Duodenal mucosa (tissue), 2 donors: Measurements from ENCODE around the gene RPL29.
"Not testable (repeated sequence)": the region's sequence is repeated elsewhere in the genome, so short reads cannot be mapped to it uniquely, and the experiment has no call there.

ENCODE experiments used
- H3K27ac ChIP-seq: one replicate; pipeline ENCODE4 v1.7.0; 2013; ENCODE audit warnings: low read depth, low read length
- H3K27me3 ChIP-seq, 2 donors: one replicate each; pipeline ENCODE4 v1.7.0; 2013; ENCODE audit warnings: low read length in 2 of 2, control low read depth in 1 of 2; ENCODE audit not compliant: insufficient read depth in 2 of 2, control insufficient read depth in 1 of 2
- H3K36me3 ChIP-seq, 2 donors: one replicate each; pipeline ENCODE4 v1.7.0; 2013; ENCODE audit warnings: low read length in 2 of 2, control low read depth in 1 of 2; ENCODE audit not compliant: insufficient read depth in 2 of 2, control insufficient read depth in 1 of 2
- H3K4me1 ChIP-seq, 2 donors: one replicate each; pipeline ENCODE4 v1.7.0; 2013; ENCODE audit warnings: low read length in 2 of 2, control low read depth in 1 of 2; ENCODE audit not compliant: insufficient read depth in 2 of 2, control insufficient read depth in 1 of 2
- H3K4me3 ChIP-seq, 2 donors: one replicate each; pipeline ENCODE4 v1.7.0; 2013; ENCODE audit warnings: low read length in 2 of 2, low read depth in 1 of 2
- H3K9ac ChIP-seq, 2 donors: one replicate each; pipeline ENCODE4 v1.7.0; 2013; ENCODE audit warnings: low read length in 2 of 2, low read depth in 1 of 2
- H3K9me3 ChIP-seq, 2 donors: one replicate each; pipeline ENCODE4 v1.7.0; 2013; ENCODE audit warnings: low read length in 2 of 2, control low read depth in 1 of 2; ENCODE audit not compliant: control insufficient read depth in 1 of 2

Gene RPL29

DNA sequence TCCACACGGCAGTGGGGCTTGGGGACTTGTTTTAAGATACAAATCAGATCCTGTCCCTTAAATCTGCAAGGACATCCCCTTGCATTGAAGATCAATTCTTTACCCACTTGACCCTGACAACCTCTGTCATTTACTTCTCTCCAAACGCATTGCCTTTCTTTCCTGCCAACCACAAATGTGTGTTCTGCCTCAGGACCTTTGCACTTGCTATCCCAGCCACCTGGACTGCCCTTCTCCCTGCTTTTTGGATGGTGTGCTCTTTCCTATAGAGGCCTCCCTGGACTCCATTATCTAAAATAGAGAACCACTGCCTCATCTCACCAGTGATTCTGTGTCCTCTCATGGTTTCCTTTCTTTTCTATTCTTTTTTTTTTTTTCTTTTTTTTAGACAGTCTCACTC is 1.5 kb upstream of the RPL29 start:
- Histone ChIP-seq H3K27me3 (no peaks in the 10 kb centered on the region), H3K9ac (no peak overlapping the region), H3K27ac (no peak overlapping the region), H3K36me3 (peaks cover 19 to 24% of the 10 kb centered on the region in 2 donors), H3K4me1 (peaks cover 16 to 19% of the 10 kb centered on the region in 2 donors), H3K9me3 (no peaks in the 10 kb centered on the region), H3K4me3 (no peak overlapping the region)

DNA sequence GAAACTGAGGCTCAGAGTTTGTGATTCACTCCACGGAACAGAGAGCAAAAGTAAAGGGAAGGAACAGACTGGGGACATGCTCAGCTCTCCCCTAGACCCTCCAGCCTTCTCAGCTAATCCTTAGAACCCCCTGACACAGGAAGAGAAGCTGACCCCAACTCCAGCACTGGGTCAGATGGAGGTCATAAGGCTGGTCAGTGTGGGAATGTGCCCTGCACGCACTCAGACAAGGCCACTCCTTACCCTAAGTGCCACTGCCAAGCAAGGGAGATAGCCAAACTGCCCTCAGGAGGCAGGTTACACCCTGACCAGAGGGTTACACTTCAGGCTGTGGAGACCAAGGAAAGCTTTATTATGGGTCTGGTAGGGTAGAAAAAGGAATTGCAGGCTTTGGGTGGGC is 1.2 kb downstream of the RPL29 start:
- H3K36me3 ChIP-seq, result peaks cover 20 to 28% of the 10 kb centered on the region in 2 donors
- H3K9ac ChIP-seq, result peak overlapping the region; percentile 100
- no peak overlapping the region for H3K27ac ChIP-seq
- H3K9me3 ChIP-seq, result no peaks in the 10 kb centered on the region
- H3K4me3 ChIP-seq, result peak overlapping the region; percentile 97 to 99
- H3K27me3 ChIP-seq, result no peaks in the 10 kb centered on the region
- peaks cover 17 to 19% of the 10 kb centered on the region in 2 donors for H3K4me1 ChIP-seq

DNA sequence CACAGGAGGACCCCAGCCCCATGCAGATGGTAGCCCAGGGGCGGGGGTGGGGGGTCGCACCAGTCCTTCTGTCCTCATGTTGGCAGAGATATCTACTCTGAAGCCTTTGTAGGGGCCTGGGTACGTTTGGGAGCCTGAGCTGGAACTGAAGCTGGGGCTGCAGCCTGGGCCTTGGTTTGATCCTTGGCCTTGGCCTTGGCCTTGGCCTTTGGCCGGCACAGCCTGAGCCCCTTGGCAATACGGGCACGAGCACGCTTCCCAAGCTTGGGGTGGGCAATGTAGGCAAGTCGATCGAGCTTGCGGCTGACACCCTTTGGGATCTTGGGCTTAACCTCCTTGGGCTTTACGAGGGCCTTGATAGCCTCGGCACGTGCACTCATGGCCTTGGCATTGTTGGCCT is 2.0 kb downstream of the RPL29 start:
- not testable (repeated sequence) for H3K27me3 ChIP-seq, H3K9me3 ChIP-seq, H3K27ac ChIP-seq, H3K4me3 ChIP-seq
- peaks cover 19 to 22% of the 10 kb centered on the region in 2 donors for H3K4me1 ChIP-seq
- peak overlapping the region in 1 of 2 donors; percentile 100 for H3K9ac ChIP-seq
- peaks cover 20 to 28% of the 10 kb centered on the region in 2 donors for H3K36me3 ChIP-seq

DNA sequence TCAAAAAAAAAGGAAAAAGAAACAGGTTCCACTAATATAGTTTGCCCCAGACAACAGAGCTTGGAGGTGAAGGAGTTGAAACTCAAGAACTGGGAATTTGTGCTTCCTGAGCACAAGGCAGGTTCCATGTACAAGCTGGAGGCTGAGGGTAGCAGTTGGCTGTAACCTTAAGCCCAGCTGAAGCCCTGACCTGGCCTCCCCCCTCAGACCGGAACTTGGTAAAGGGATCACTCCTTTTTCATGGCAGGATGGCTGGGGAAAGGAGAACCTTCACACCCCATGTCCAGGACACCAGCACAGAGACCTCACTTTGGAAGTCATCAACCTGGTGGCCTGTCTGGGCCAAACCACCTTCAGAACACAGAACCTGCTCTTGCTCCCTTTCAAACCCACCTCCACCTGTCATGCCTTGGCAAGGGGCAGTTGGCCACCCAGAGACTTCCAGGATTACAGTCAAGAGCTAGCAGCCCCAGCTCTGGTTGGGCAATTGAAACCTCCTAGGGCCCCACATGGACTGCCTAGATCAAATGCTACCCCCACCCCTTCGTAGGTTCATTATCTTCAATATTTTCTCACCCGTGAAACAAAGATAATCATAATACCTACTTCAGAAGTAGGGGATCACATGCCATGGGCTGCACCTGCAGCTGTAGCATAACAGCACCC is 3.5 kb downstream of the RPL29 start:
- Histone ChIP-seq H3K9ac (no peak overlapping the region), H3K9me3 (no peaks in the 10 kb centered on the region), H3K27me3 (no peaks in the 10 kb centered on the region), H3K36me3 (peaks cover 20 to 28% of the 10 kb centered on the region in 2 donors), H3K4me1 (peaks cover 19 to 22% of the 10 kb centered on the region in 2 donors), H3K27ac (no peak overlapping the region), H3K4me3 (no peak overlapping the region)

DNA sequence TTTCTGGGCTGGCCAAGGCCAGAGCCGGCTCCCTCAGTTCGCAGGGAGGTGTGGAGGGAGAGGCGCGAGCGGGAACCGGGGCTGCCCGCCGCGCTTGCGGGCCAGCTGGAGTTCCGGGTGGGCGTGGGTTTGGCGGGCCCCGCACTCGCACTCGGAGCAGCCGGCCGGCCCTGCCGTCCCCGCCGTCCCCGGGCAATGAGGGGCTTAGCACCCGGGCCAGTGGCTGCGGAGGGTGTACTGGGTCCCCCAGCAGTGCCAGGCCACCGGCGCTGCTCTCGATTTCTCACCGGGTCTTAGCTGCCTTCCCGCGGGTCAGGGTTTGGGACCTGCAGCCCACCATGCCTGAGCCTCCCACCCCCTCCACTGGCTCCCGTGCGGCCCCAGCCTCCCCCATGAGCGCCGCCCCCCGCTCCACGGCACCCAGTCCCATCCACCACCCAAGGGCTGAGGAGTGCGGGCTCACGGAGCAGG is 5.2 kb downstream of the RPL29 start:
- not testable (repeated sequence) for H3K27ac ChIP-seq, H3K9me3 ChIP-seq, H3K9ac ChIP-seq, H3K4me3 ChIP-seq, H3K27me3 ChIP-seq
- Histone ChIP-seq H3K4me1 (peaks cover 34 to 36% of the 10 kb centered on the region in 2 donors), H3K36me3 (peaks cover 20 to 28% of the 10 kb centered on the region in 2 donors)

DNA sequence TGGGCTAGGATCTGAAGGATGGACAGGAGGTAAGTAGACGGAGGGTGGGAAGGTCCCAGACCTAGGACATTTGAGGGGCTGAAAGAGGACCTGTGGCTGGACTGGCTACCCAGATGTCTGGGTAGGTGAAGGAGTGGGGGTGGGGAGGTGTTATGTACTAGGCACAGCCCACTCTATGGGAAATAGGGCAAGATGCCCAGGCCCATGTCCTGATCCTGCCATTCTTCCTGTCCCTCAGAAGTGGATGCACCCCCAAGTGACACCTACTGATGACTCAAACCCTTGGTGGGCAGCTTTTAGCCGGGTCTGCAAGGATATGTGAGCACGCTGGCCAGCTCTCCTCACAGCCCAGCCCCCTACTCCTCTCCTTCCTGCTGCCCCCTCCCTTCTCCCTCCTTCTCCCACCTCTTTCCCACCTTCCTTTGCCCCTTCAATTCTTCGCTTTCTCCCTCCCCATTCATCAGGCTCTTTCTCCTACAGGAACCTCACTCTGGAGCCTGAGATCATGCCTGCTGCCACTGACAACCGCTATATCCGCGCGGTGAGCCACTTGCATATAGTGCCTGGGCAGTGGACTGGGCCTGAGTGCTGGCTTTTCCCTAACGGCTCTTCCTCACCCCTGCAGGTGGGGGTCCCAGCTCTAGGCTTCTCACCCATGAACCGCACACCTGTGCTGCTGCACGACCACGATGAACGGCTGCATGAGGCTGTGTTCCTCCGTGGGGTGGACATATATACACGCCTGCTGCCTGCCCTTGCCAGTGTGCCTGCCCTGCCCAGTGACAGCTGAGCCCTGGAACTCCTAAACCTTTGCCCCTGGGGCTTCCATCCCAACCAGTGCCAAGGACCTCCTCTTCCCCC is 7.2 kb downstream of the RPL29 start:
- Histone ChIP-seq H3K27ac (no peak overlapping the region), H3K4me3 (no peak overlapping the region), H3K9ac (no peak overlapping the region), H3K27me3 (no peaks in the 10 kb centered on the region), H3K36me3 (peaks cover 10 to 13% of the 10 kb centered on the region in 2 donors), H3K4me1 (peaks cover 35% of the 10 kb centered on the region in 2 donors), H3K9me3 (no peaks in the 10 kb centered on the region)

DNA sequence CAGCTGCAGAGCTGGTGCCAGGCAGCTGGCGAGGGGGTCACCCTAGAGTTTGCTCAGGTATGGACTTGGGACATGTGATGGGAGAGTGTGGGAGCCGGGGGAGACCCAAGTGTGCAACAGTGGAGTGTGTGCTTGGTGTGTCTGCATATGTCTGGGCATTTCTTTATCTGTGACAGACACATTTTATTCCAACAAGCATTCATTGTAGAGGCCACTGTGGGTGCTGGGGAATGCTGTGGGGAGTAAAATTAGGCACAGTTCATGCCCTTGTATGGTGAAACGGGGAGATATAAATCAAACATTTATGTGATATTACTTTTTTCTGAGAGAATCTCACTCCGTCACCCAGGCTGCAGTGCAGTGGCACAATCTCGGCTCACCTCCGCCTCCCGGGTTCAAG is 8.1 kb downstream of the RPL29 start:
- H3K9ac ChIP-seq, result peak overlapping the region in 1 of 2 donors; percentile 48
- H3K36me3 ChIP-seq, result peaks cover 5 to 6% of the 10 kb centered on the region in 2 donors
- H3K27me3 ChIP-seq, result no peaks in the 10 kb centered on the region
- H3K27ac ChIP-seq, result no peak overlapping the region
- H3K9me3 ChIP-seq, result no peaks in the 10 kb centered on the region
- peak overlapping the region in 1 of 2 donors; percentile 38 for H3K4me3 ChIP-seq
- peaks cover 37 to 38% of the 10 kb centered on the region in 2 donors for H3K4me1 ChIP-seq

DNA sequence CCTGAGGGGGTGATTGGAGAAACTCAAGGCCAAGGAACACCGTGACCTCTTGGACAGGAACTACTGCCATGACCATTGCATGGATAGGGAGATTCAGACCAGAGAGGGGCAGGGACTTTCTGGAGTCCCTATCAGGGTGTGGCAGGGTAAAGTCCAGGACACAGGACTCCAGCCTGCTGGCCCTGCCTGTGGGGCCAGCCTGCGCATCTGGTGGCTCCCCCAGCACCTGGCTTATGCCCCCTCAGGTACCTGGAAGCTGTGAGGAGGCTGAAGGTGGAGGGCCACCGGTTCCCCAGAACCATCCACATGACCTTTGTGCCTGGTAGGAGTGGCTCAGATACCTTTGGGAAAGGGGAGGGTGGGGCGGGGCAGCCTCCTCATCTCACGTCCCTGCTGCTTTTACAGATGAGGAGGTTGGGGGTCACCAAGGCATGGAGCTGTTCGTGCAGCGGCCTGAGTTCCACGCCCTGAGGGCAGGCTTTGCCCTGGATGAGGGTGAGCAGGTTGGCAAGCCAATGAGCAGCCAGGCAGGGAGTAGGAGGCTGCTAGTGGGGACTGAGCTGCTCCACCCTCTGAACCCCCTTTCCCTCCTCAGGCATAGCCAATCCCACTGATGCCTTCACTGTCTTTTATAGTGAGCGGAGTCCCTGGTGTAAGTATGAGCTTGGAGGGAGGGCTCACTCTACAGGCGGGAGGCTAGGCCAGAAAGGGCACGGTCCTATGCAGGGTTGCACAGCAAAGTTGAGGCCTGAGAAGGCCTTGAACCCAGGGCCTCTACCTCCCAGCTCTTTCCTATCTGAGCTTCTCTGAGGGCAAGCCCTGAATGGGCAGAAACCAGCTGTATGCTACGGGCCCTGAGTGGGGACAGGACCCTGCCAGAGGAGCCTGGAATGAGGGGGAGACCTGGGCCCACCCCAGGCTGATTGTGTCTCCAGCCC is 9.4 kb downstream of the RPL29 start:
- Histone ChIP-seq H3K36me3 (no peaks in the 10 kb centered on the region), H3K27me3 (no peaks in the 10 kb centered on the region), H3K9ac (peak overlapping the region; percentile 48 to 52), H3K27ac (peak overlapping the region; percentile 33), H3K4me1 (peaks cover 45 to 47% of the 10 kb centered on the region in 2 donors), H3K4me3 (peak overlapping the region; percentile 38 to 59), H3K9me3 (no peaks in the 10 kb centered on the region)

DNA sequence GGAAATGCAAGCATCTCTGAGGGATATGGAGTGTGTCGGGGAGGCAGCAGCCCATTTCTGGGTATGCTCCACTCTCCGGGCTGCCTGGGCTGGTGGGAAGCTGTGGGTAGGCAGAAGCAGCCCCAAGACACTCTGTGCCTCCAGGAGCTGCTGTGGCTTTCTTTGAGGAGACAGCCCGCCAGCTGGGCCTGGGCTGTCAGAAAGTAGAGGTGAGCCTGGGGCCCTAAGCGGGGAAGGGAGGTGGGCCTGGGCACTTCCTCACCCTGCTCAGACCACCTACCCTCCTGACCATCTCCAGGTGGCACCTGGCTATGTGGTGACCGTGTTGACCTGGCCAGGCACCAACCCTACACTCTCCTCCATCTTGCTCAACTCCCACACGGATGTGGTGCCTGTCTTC is 10.6 kb downstream of the RPL29 start:
- no peaks in the 10 kb centered on the region for H3K27me3 ChIP-seq
- peak overlapping the region; percentile 35 to 59 for H3K4me3 ChIP-seq
- H3K36me3 ChIP-seq, result no peaks in the 10 kb centered on the region
- no peaks in the 10 kb centered on the region for H3K9me3 ChIP-seq
- H3K27ac ChIP-seq, result peak overlapping the region; percentile 35
- H3K9ac ChIP-seq, result peak overlapping the region; percentile 38 to 68
- H3K4me1 ChIP-seq, result peaks cover 54% of the 10 kb centered on the region in 2 donors
